Lower lobe of right lung (tissue), 2 donors: Measurements from ENCODE around the gene VARS1. TPM values are rescaled to one million over a fixed set of nuclear protein-coding genes. Genes with fewer than 3 reads are reported as not detected.
"Not testable (repeated sequence)": the region's sequence is repeated elsewhere in the genome, so short reads cannot be mapped to it uniquely, and the experiment has no call there.

Source experiments
- ATAC-seq, 2 donors: fragments of 200-7000 bp; cut with Tn5 transposase; one replicate each; pipeline ENCODE4 v1.9.1; 2020 to 2022; ENCODE audit warnings: mild to moderate bottlenecking in 2 of 2, moderate library complexity in 2 of 2
- DNase-seq: peaks from one replicate; pipeline ENCODE4 v3.0.0-alpha.2; 2020
- H3K27ac ChIP-seq: fragments of 200-600 bp; one replicate; pipeline ENCODE4 v1.8.0; 2022
- H3K27me3 ChIP-seq: fragments of 200-600 bp; one replicate; pipeline ENCODE4 v1.8.0; 2022; ENCODE audit warnings: low read depth
- H3K36me3 ChIP-seq: fragments of 200-600 bp; one replicate; pipeline ENCODE4 v1.8.0; 2022; ENCODE audit warnings: mild to moderate bottlenecking
- H3K4me1 ChIP-seq: fragments of 200-600 bp; one replicate; pipeline ENCODE4 v1.8.0; 2022
- H3K4me3 ChIP-seq: fragments of 200-600 bp; one replicate; pipeline ENCODE4 v1.8.0; 2022; ENCODE audit warnings: mild to moderate bottlenecking
- H3K9me3 ChIP-seq: fragments of 200-600 bp; one replicate; pipeline ENCODE4 v1.8.0; 2022
- CTCF ChIP-seq: fragments of 200-600 bp; IDR thresholded peaks from one replicate; pipeline ENCODE4 v1.8.0; 2022; ENCODE audit warnings: antibody characterized with exemption, mild to moderate bottlenecking
- intact Hi-C: fragments of 100-400 bp; cut with DNase I; formaldehyde crosslinking; loops from one replicate; pipeline ENCODE4 v1.11.0; 2022
- long read RNA-seq: library from polyadenylated mRNA; unstranded; transcript quantifications from one replicate; pipeline ENCODE4 v2.0.0, GENCODE V29; 2021
- total RNA-seq: library from RNA; stranded (reverse); fragmentation: NEBNext Ultra II Directional; extraction: Animal tissue kit (Norgen Biotek cat#: 25700); gene quantifications from one replicate; pipeline ENCODE4 v1.2.1, GENCODE V29; 2021
- donor health status: DM: no; HTN: yes; CAD: no; lungs with severe emphysema.

Gene VARS1
- total RNA-seq = 44.1 TPM
- long read RNA-seq, full-length matches to known transcripts = 17 of 83 reads
- long read RNA-seq, partial matches to known transcripts = 55 of 83 reads
- long read RNA-seq, other reads (novel, unspliced or antisense) = 11 of 83 reads

GRCh38 chr6:31795616-31796298 is at the start of gene VARS1:
Gene VARS1, minus strand, starts transcription at chr6:31795752. Its CDS starts 535 bp downstream, at chr6:31795217.
- Histone ChIP-seq H3K4me1 (peaks cover 29% of the 10 kb centered on the region), H3K27ac (peak within 1 kb of the TSS; percentile 98), H3K4me3 (peak within 1 kb of the TSS; percentile 94), H3K9me3 (no peaks in the 10 kb centered on the region), H3K27me3 (no peaks in the 10 kb centered on the region), H3K36me3 (peaks cover 25% of the 10 kb centered on the region)
- TF ChIP-seq CTCF = peak; percentile 83
- peak; percentile 97 for DNase-seq
- ATAC-seq = peak; percentile 97 to 98
- intact Hi-C loops = no loop called here

- intact Hi-C loops = no loop called here
- ATAC-seq = peak in 1 of 2 donors; percentile 25
- TF ChIP-seq CTCF = no peak
- Histone ChIP-seq H3K36me3 (peaks cover 21% of the 10 kb centered on the region), H3K27ac (no peak overlapping the region), H3K4me3 (no peak overlapping the region), H3K4me1 (no peaks in the 10 kb centered on the region), H3K27me3 (no peaks in the 10 kb centered on the region), H3K9me3 (no peaks in the 10 kb centered on the region)
- DNase-seq = no peak
Measured at GRCh38 chr6:31844507-31844906, 49.0 kb upstream of the VARS1 start.

GRCh38 chr6:31842053-31842452 is 46.5 kb upstream of the VARS1 start:
- ATAC-seq = no peak
- no peaks in the 10 kb centered on the region for H3K9me3 ChIP-seq
- no peak overlapping the region for H3K4me3 ChIP-seq
- H3K27me3 ChIP-seq = no peaks in the 10 kb centered on the region
- no peak for DNase-seq
- H3K27ac ChIP-seq = no peak overlapping the region
- peaks cover 21% of the 10 kb centered on the region for H3K4me1 ChIP-seq
- H3K36me3 ChIP-seq = peaks cover 45% of the 10 kb centered on the region
- no peak for TF ChIP-seq CTCF
- intact Hi-C loops = no loop called here

GRCh38 chr6:31839779-31840126 is 44.2 kb upstream of the VARS1 start:
- not testable (repeated sequence) for H3K27ac ChIP-seq, H3K9me3 ChIP-seq, DNase-seq, ATAC-seq, H3K27me3 ChIP-seq, H3K4me3 ChIP-seq
- intact Hi-C loops = loop anchor here (10.0 kb wide), 1 partner anchor 105 kb away; the partner anchor contains the start of gene CLIC1
- Histone ChIP-seq H3K4me1 (peaks cover 38% of the 10 kb centered on the region), H3K36me3 (peaks cover 50% of the 10 kb centered on the region)

- DNase-seq (no peak), ATAC-seq (no peak)
- Histone ChIP-seq H3K4me1 (peaks cover 43% of the 10 kb centered on the region), H3K4me3 (no peak overlapping the region), H3K36me3 (peaks cover 50% of the 10 kb centered on the region), H3K27ac (no peak overlapping the region), H3K27me3 (no peaks in the 10 kb centered on the region), H3K9me3 (no peaks in the 10 kb centered on the region)
- no peak for TF ChIP-seq CTCF
- intact Hi-C loops = loop anchor here (10.0 kb wide), 1 partner anchor 104 kb away; the partner anchor contains the start of gene CLIC1
Measured at GRCh38 chr6:31838968-31839367, 43.4 kb upstream of the VARS1 start.

GRCh38 chr6:31838114-31838553 is 42.6 kb upstream of the VARS1 start:
- DNase-seq, ATAC-seq, H3K27me3 ChIP-seq, H3K27ac ChIP-seq, H3K9me3 ChIP-seq: not testable (repeated sequence)
- Histone ChIP-seq H3K4me1 (peaks cover 51% of the 10 kb centered on the region), H3K4me3 (peak overlapping the region; percentile 78), H3K36me3 (peaks cover 50% of the 10 kb centered on the region)
- intact Hi-C loops = loop anchor here (10.0 kb wide), 1 partner anchor 103 kb away; the partner anchor contains the start of gene CLIC1
